Esophagus muscularis mucosa (tissue), 3 donors: ENCODE data around the gene PCNX1.
"Not testable (repeated sequence)": the region's sequence is repeated elsewhere in the genome, so short reads cannot be mapped to it uniquely, and the experiment has no call there.

ENCODE experiments used
- CTCF ChIP-seq, 3 experiments: fragments of 200-600 bp in 2 of 3; fragments of 450-650 bp in 1 of 3; sonication (generic) in 2 of 3; IDR thresholded peaks; one replicate each; pipeline ENCODE4 v1.5.1; 2017 to 2019; ENCODE audit warnings: antibody characterized with exemption in 3 of 3, mild to moderate bottlenecking in 2 of 3, moderate library complexity in 1 of 3
- POLR2AphosphoS5 ChIP-seq, 2 donors: sonication (generic); formaldehyde crosslinking; IDR thresholded peaks; one replicate each; pipeline ENCODE4 v1.6.1; 2017; ENCODE audit warnings: antibody characterized with exemption in 2 of 2

DNA sequence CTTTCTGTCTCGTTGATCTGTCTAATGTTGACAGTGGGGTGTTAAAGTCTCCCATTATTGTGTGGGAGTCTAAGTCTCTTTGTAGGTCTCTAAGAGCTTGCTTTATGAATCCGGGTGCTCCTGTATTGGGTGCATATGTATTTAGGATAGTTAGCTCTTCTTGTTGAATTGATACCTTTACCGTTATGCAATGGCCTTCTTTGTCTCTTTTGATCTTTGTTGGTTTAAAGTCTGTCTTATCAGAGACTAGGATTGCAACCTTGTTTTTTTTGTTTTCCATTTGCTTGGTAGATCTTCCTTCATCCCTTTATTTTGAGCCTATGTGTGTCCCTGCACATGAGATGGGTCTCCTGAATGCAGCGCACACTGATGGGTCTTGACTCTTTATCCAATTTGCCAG, 32.4 kb downstream of the PCNX1 start:
- TF ChIP-seq CTCF, POLR2AphosphoS5 (IDR thresholded peaks at IDR 0.05): not testable (repeated sequence)
